ENCODE results near the gene CRYBG1.

DNA sequence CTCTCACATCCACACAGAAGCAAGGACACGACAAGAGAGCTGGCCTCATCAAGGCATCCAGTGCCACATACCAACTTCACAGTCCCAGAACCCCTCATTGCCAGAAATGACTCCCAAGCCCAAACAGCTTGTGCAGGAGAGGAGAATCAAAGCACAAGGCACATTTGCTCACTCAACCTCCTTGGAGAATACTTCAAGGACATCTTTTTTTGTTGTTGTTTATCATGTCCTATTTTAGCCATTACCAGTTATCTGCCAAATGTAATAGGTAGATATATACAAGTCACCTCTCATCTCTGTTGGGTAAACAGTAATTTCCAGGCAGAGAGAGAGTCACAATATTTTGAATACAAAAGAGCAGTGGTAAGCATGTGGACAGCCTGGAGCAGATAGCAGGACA is 221.0 kb downstream of the CRYBG1 start:
- TF ChIP-seq, protein P1, sequence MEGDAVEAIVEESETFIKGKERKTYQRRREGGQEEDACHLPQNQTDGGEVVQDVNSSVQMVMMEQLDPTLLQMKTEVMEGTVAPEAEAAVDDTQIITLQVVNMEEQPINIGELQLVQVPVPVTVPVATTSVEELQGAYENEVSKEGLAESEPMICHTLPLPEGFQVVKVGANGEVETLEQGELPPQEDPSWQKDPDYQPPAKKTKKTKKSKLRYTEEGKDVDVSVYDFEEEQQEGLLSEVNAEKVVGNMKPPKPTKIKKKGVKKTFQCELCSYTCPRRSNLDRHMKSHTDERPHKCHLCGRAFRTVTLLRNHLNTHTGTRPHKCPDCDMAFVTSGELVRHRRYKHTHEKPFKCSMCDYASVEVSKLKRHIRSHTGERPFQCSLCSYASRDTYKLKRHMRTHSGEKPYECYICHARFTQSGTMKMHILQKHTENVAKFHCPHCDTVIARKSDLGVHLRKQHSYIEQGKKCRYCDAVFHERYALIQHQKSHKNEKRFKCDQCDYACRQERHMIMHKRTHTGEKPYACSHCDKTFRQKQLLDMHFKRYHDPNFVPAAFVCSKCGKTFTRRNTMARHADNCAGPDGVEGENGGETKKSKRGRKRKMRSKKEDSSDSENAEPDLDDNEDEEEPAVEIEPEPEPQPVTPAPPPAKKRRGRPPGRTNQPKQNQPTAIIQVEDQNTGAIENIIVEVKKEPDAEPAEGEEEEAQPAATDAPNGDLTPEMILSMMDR (IDR thresholded peaks at IDR 0.05; ENCODE audit: poor library complexity, severe bottlenecking) = no peak
- no peak for TF ChIP-seq TAF1 (IDR thresholded peaks at IDR 0.05; ENCODE audit: low read depth)
- no peak for TF ChIP-seq EZH2 (IDR thresholded peaks at IDR 0.05; ENCODE audit: borderline replicate concordance, insufficient read depth, low read length, poor library complexity, severe bottlenecking)
- TF ChIP-seq REST (IDR thresholded peaks at IDR 0.05; ENCODE audit: borderline replicate concordance) = no peak
- TF ChIP-seq EP300 (conservative IDR thresholded peaks at IDR 0.05; ENCODE audit: poor library complexity, severe bottlenecking) = no peak
- no peak for TF ChIP-seq POLR2AphosphoS5 (IDR thresholded peaks at IDR 0.05)
- no peak for TF ChIP-seq RAD21 (conservative IDR thresholded peaks at IDR 0.05)
- TF ChIP-seq SMC3 (conservative IDR thresholded peaks at IDR 0.05; ENCODE audit: poor library complexity) = no peak
- no peak for TF ChIP-seq MXI1 (conservative IDR thresholded peaks at IDR 0.05; ENCODE audit: poor library complexity, severe bottlenecking)
